Measurements from ENCODE around the gene ZFX.

- no peak for TF ChIP-seq CTCF (IDR thresholded peaks at IDR 0.05; ENCODE audit: borderline replicate concordance, extremely low read depth, low read length, poor library complexity, severe bottlenecking)
- no peak for TF ChIP-seq EZH2 (IDR thresholded peaks at IDR 0.05; ENCODE audit: borderline replicate concordance, low read depth, low read length, severe bottlenecking)
Observed at GRCh38 chrX:24245202-24245601, 95.7 kb downstream of the ZFX start.
